ENCODE results near the gene NPPB. TPM values are rescaled to one million over a fixed set of nuclear protein-coding genes. Genes with fewer than 3 reads are reported as not detected.

NPPB gene
- total RNA-seq, 1 donor from 2014 or later, result not detected

GRCh38 chr1:11881749-11882441 is 23.1 kb upstream of the NPPB start:
- DNase-seq (ENCODE audit: low read depth, low spot score), result no peak

- no peak for DNase-seq (ENCODE audit: low read depth, low spot score)
Observed at GRCh38 chr1:11880911-11881748, 22.4 kb upstream of the NPPB start.

- no peak for DNase-seq (ENCODE audit: low read depth, low spot score)
Observed at GRCh38 chr1:11880181-11880575, 21.4 kb upstream of the NPPB start.

- DNase-seq (ENCODE audit: low read depth, low spot score), result no peak
Observed at GRCh38 chr1:11879311-11880180, 20.8 kb upstream of the NPPB start.

- DNase-seq (ENCODE audit: low read depth, low spot score), result no peak
Observed at GRCh38 chr1:11878891-11879190, 20.1 kb upstream of the NPPB start.

GRCh38 chr1:11878081-11878890 is 19.5 kb upstream of the NPPB start:
- no peak for DNase-seq (ENCODE audit: low read depth, low spot score)

GRCh38 chr1:11877074-11877473 is 18.3 kb upstream of the NPPB start:
- DNase-seq (ENCODE audit: low read depth, low spot score), result no peak

- no peak for DNase-seq (ENCODE audit: low read depth, low spot score)
Observed at GRCh38 chr1:11875094-11875493, 16.3 kb upstream of the NPPB start.

GRCh38 chr1:11874624-11875023 is 15.9 kb upstream of the NPPB start:
- no peak for DNase-seq (ENCODE audit: low read depth, low spot score)

- DNase-seq (ENCODE audit: low read depth, low spot score), result no peak
Observed at GRCh38 chr1:11874258-11874562, 15.5 kb upstream of the NPPB start.

GRCh38 chr1:11873395-11874257 is 14.9 kb upstream of the NPPB start:
- DNase-seq (ENCODE audit: low read depth, low spot score), result no peak

- no peak for DNase-seq (ENCODE audit: low read depth, low spot score)
Observed at GRCh38 chr1:11872545-11872944, 13.8 kb upstream of the NPPB start.

- no peak for DNase-seq (ENCODE audit: low read depth, low spot score)
Observed at GRCh38 chr1:11869650-11870207, 11.0 kb upstream of the NPPB start.

GRCh38 chr1:11869104-11869503 is 10.4 kb upstream of the NPPB start:
- DNase-seq (ENCODE audit: low read depth, low spot score), result no peak

GRCh38 chr1:11868331-11868980 is 9.7 kb upstream of the NPPB start:
- no peak for DNase-seq (ENCODE audit: low read depth, low spot score)

- no peak for DNase-seq (ENCODE audit: low read depth, low spot score)
Observed at GRCh38 chr1:11862890-11863289, 4.1 kb upstream of the NPPB start.

- no peak for DNase-seq (ENCODE audit: low read depth, low spot score)
Observed at GRCh38 chr1:11860587-11860986, 1.8 kb upstream of the NPPB start.

- DNase-seq (ENCODE audit: low read depth, low spot score), result no peak
Observed at GRCh38 chr1:11860083-11860482, 1.3 kb upstream of the NPPB start.

- no peak for DNase-seq (ENCODE audit: low read depth, low spot score)
Observed at GRCh38 chr1:11858968-11859871, 475 bp upstream of the NPPB start.

Measured in pulmonary artery endothelial cell (primary cell).